Measurements from ENCODE around the gene ZNF101. TPM values are rescaled to one million over a fixed set of nuclear protein-coding genes. Genes with fewer than 3 reads are reported as not detected.

The ZNF101 gene
- total and polyA plus RNA-seq, 9 of the 15 experiments (the other 6 are each of a cell fraction or from before 2014, with no cell fraction given) = 9.6 to 20.3 (median 12.4) TPM

DNA sequence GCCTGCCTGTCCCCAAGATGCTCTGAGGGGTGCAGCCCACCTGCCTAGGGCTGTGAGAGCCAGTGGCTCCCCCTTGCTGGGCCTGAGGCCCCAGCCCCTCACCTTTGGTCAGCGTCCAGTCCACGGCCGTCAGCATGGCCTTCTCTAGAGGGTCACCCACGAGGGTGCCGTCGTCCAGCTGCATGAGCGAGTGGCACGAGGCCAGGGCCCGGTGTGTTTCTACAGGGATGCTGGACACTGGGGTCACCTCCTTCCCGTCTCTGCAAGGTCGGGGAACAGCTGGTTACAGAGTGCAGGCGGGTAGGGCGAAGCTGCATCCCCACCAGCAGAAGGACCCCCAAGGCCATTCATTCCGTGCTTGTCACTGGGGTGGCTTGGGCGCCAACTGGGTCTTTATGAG is 14.2 kb upstream of the ZNF101 start:
- no peak overlapping the region for H3K27ac ChIP-seq (ENCODE audit: extremely low read depth, low read depth, low read length)
- ChIA-PET CTCF (ENCODE audit: low intra/inter-chr PET ratio) (no interaction called here), POLR2A (no interaction called here)
- 0 out of 3 replicates have a peak, but pooled peaks cover under 1% of the 10 kb centered on the region for H3K79me2 ChIP-seq (ENCODE audit: control insufficient read depth, insufficient read depth, low read length)
- no peaks in the 10 kb centered on the region for H4K20me1 ChIP-seq (replicated peaks; ENCODE audit: control insufficient read depth, insufficient read depth, low read length)
- FAIRE-seq (no peak), ATAC-seq (no peak), DNase-seq (ENCODE audit: extremely low read depth in 1 of 4, low spot score in 3 of 4) (peak in 1 of 4 experiments; percentile 2)
- H3K4me3 ChIP-seq = no peak overlapping the region
- H3K9me1 ChIP-seq (ENCODE audit: control insufficient read depth, insufficient read depth, low read length) = no peaks in the 10 kb centered on the region
- intact Hi-C loops (cut with micrococcal nuclease) (no loop called here), in situ Hi-C loops (cut with MboI) (no loop called here)
- TF ChIP-seq POLR2G (IDR thresholded peaks at IDR 0.05; ENCODE audit: low read depth, low read length) (peak; percentile 24; the same call in 1 of the 2 replicates), MTA1 (IDR thresholded peaks at IDR 0.05; ENCODE audit: borderline replicate concordance) (no peak), E2F3 (CRISPR knock-in tag; IDR thresholded peaks at IDR 0.05) (no peak), DACH1 (IDR thresholded peaks at IDR 0.05; ENCODE audit: partially characterized antibody) (no peak), ZNF23 (CRISPR knock-in tag; IDR thresholded peaks at IDR 0.05) (no peak), NCOR1 (IDR thresholded peaks at IDR 0.05) (no peak), SRF (CRISPR knock-in tag; IDR thresholded peaks at IDR 0.05) (no peak)
- no peaks in the 10 kb centered on the region for H3K9me3 ChIP-seq (replicated peaks; ENCODE audit: control insufficient read depth, insufficient read depth, low read depth, low read length)
- peaks cover 0 to 4% of the 10 kb centered on the region in 2 experiments; a peak in 2 of 5 replicates for H3K4me1 ChIP-seq (replicated peaks in 1 of 2; ENCODE audit: control insufficient read depth in 2 of 2, insufficient read depth in 2 of 2, low read length in 2 of 2)
- no peak overlapping the region for H2AFZ ChIP-seq (ENCODE audit: low read depth, low read length)
- H3K27me3 ChIP-seq (ENCODE audit: control insufficient read depth in 2 of 2, insufficient read depth in 2 of 2, low read length in 2 of 2) = no peaks in the 10 kb centered on the region
- no peak overlapping the region for H3K9ac ChIP-seq (ENCODE audit: insufficient read depth in 1 of 2, low read depth in 2 of 2, low read length in 2 of 2)
- WGBS (ENCODE audit: insufficient coverage, low coverage, missing lambda C conversion rate) = 91% methylated on average over 13 of the region's 15 CpGs
- no TSS peak for BruUV-seq (replicated peaks)
- H3K4me2 ChIP-seq (ENCODE audit: insufficient read depth, low read length) = no peak overlapping the region
- H3K36me3 ChIP-seq (ENCODE audit: control insufficient read depth, insufficient read depth, low read length) = peaks cover 98% of the 10 kb centered on the region
